IPS-20b (cell line): ENCODE results near the gene ZNF74.
"Not testable (repeated sequence)": the region's sequence is repeated elsewhere in the genome, so short reads cannot be mapped to it uniquely, and the experiment has no call there.

Experiments used
- H3K27ac ChIP-seq: one replicate; pipeline ENCODE4 v1.5.1; 2013; ENCODE audit warnings: low read length
- H3K27me3 ChIP-seq: 2 replicates; pipeline ENCODE4 v1.6.1; 2013; ENCODE audit warnings: mild to moderate bottlenecking, low read length, inconsistent platforms; ENCODE audit not compliant: insufficient read depth
- H3K36me3 ChIP-seq: 2 replicates; pipeline ENCODE4 v1.6.1; 2013; ENCODE audit warnings: low read depth, mild to moderate bottlenecking, inconsistent platforms, low read length, moderate library complexity; ENCODE audit not compliant: insufficient read depth
- H3K4me1 ChIP-seq: 2 replicates; pipeline ENCODE4 v1.6.1; 2013; ENCODE audit warnings: mild to moderate bottlenecking, control low read depth, inconsistent platforms, low read length, moderate library complexity; ENCODE audit not compliant: insufficient read depth
- H3K4me3 ChIP-seq: 2 replicates; pipeline ENCODE4 v1.5.1; 2013; ENCODE audit warnings: mild to moderate bottlenecking, low read length, inconsistent platforms
- H3K9ac ChIP-seq: 2 replicates; pipeline ENCODE4 v1.6.1; 2013; ENCODE audit warnings: low read depth, mild to moderate bottlenecking, inconsistent platforms, low read length, moderate library complexity
- H3K9me3 ChIP-seq: 2 replicates; pipeline ENCODE4 v1.6.1; 2013; ENCODE audit warnings: mild to moderate bottlenecking, low read depth, low read length, inconsistent platforms; ENCODE audit not compliant: insufficient read depth

The ZNF74 gene

GRCh38 chr22:20415699-20416098 lies 21.7 kb downstream of the ZNF74 start:
- H3K9ac ChIP-seq, H3K27ac ChIP-seq, H3K4me3 ChIP-seq, H3K36me3 ChIP-seq, H3K9me3 ChIP-seq, H3K4me1 ChIP-seq: not testable (repeated sequence)
- H3K27me3 ChIP-seq: peaks cover 11% of the 10 kb centered on the region; the same call in 1 of the 2 replicates

GRCh38 chr22:20418211-20418788 lies 24.3 kb downstream of the ZNF74 start:
- no peak overlapping the region for H3K27ac ChIP-seq
- no peaks in the 10 kb centered on the region for H3K9me3 ChIP-seq

GRCh38 chr22:20419664-20419951 lies 25.7 kb downstream of the ZNF74 start:
- H3K36me3 ChIP-seq: no peaks in the 10 kb centered on the region
- H3K4me1 ChIP-seq: no peaks in the 10 kb centered on the region
- peaks cover 11% of the 10 kb centered on the region; the same call in 1 of the 2 replicates for H3K27me3 ChIP-seq
- H3K9me3 ChIP-seq: no peaks in the 10 kb centered on the region
- no peak overlapping the region for H3K27ac ChIP-seq
- no peak overlapping the region for H3K4me3 ChIP-seq
- H3K9ac ChIP-seq: no peak overlapping the region

More at GRCh38 chr22:20418211-20418788, 24.3 kb downstream of the ZNF74 start:
- peaks cover 11% of the 10 kb centered on the region; the same call in 1 of the 2 replicates for H3K27me3 ChIP-seq
- no peaks in the 10 kb centered on the region for H3K4me1 ChIP-seq
- H3K9ac ChIP-seq: no peak overlapping the region
- peak overlapping the region; percentile 68 for H3K4me3 ChIP-seq
- H3K36me3 ChIP-seq: no peaks in the 10 kb centered on the region

GRCh38 chr22:20420157-20420842 lies 26.3 kb downstream of the ZNF74 start:
- no peaks in the 10 kb centered on the region for H3K4me1 ChIP-seq
- H3K27ac ChIP-seq: no peak overlapping the region
- no peak overlapping the region for H3K4me3 ChIP-seq
- no peaks in the 10 kb centered on the region for H3K36me3 ChIP-seq
- peaks cover 11% of the 10 kb centered on the region; the same call in 1 of the 2 replicates for H3K27me3 ChIP-seq
- no peak overlapping the region for H3K9ac ChIP-seq
- no peaks in the 10 kb centered on the region for H3K9me3 ChIP-seq

GRCh38 chr22:20421507-20421874 lies 27.5 kb downstream of the ZNF74 start:
- Histone ChIP-seq H3K36me3 (no peaks in the 10 kb centered on the region), H3K4me1 (no peaks in the 10 kb centered on the region), H3K9me3 (no peaks in the 10 kb centered on the region), H3K27ac (no peak overlapping the region), H3K27me3 (peaks cover 11% of the 10 kb centered on the region; the same call in 1 of the 2 replicates), H3K9ac (no peak overlapping the region), H3K4me3 (no peak overlapping the region)

GRCh38 chr22:20422271-20423007 lies 28.5 kb downstream of the ZNF74 start:
- no peaks in the 10 kb centered on the region for H3K4me1 ChIP-seq
- no peak overlapping the region for H3K9ac ChIP-seq
- no peaks in the 10 kb centered on the region for H3K9me3 ChIP-seq
- H3K4me3 ChIP-seq: no peak overlapping the region
- H3K27me3 ChIP-seq: peaks cover 12% of the 10 kb centered on the region
- no peak overlapping the region for H3K27ac ChIP-seq
- H3K36me3 ChIP-seq: no peaks in the 10 kb centered on the region

- Histone ChIP-seq H3K27ac (no peak overlapping the region), H3K9ac (no peak overlapping the region), H3K4me1 (no peaks in the 10 kb centered on the region), H3K9me3 (no peaks in the 10 kb centered on the region), H3K27me3 (peaks cover 19% of the 10 kb centered on the region), H3K4me3 (no peak overlapping the region), H3K36me3 (no peaks in the 10 kb centered on the region)
These were observed 29.3 kb downstream of the ZNF74 start for GRCh38 chr22:20423008-20423905.

GRCh38 chr22:20423906-20424551 lies 30.1 kb downstream of the ZNF74 start:
- Histone ChIP-seq H3K9ac (no peak overlapping the region), H3K36me3 (no peaks in the 10 kb centered on the region), H3K9me3 (no peaks in the 10 kb centered on the region), H3K27me3 (peaks cover 19% of the 10 kb centered on the region), H3K27ac (no peak overlapping the region), H3K4me3 (no peak overlapping the region), H3K4me1 (peaks cover 3% of the 10 kb centered on the region; the same call in 1 of the 2 replicates)

GRCh38 chr22:20424568-20424931 lies 30.6 kb downstream of the ZNF74 start:
- H3K9me3 ChIP-seq: no peaks in the 10 kb centered on the region
- H3K4me1 ChIP-seq: peaks cover 3% of the 10 kb centered on the region; the same call in 1 of the 2 replicates
- H3K36me3 ChIP-seq: no peaks in the 10 kb centered on the region
- peaks cover 20% of the 10 kb centered on the region for H3K27me3 ChIP-seq
- no peak overlapping the region for H3K9ac ChIP-seq
- H3K27ac ChIP-seq: no peak overlapping the region
- no peak overlapping the region for H3K4me3 ChIP-seq

- Histone ChIP-seq H3K9ac (no peak overlapping the region), H3K4me3 (no peak overlapping the region), H3K27ac (no peak overlapping the region), H3K4me1 (peaks cover 3% of the 10 kb centered on the region; the same call in 1 of the 2 replicates), H3K9me3 (no peaks in the 10 kb centered on the region), H3K36me3 (no peaks in the 10 kb centered on the region), H3K27me3 (peaks cover 25% of the 10 kb centered on the region)
These were observed 31.1 kb downstream of the ZNF74 start for GRCh38 chr22:20424932-20425565.
